BJ (cell line): Measurements from ENCODE around the gene PID1. TPM values are rescaled to one million over a fixed set of nuclear protein-coding genes. Genes with fewer than 3 reads are reported as not detected.

ENCODE experiments used
- CTCF ChIA-PET: fragments of 350-600 bp; formaldehyde crosslinking; extraction: SDS; loops from one replicate; lab custom pipeline; 2021; ENCODE audit warnings: antibody characterized with exemption, inconsistent platforms; lab: Yijun Ruan, JAX
- POLR2A ChIA-PET: fragments of 300-600 bp; sonication (Branson Sonifier 250); formaldehyde crosslinking; extraction: SDS; loops from one replicate; lab custom pipeline; 2021; ENCODE audit warnings: antibody characterized with exemption; lab: Charles Lee
- DNase-seq: peaks from one replicate; pipeline ENCODE4 v3.0.0-alpha.2; 2011; ENCODE audit warnings: low read depth
- H3K27me3 ChIP-seq: 2 replicates; pipeline ENCODE4 v1.6.0; 2011; ENCODE audit warnings: low read length; ENCODE audit not compliant: control insufficient read depth, insufficient read depth
- H3K36me3 ChIP-seq: 2 replicates; pipeline ENCODE4 v1.5.1; 2011; ENCODE audit warnings: low read length; ENCODE audit not compliant: control insufficient read depth, insufficient read depth
- H3K4me3 ChIP-seq: 2 replicates; pipeline ENCODE4 v1.5.1; 2011; ENCODE audit warnings: low read depth, mild to moderate bottlenecking, control low read depth, low read length
- CTCF ChIP-seq: IDR thresholded peaks from 2 replicates; pipeline ENCODE4 v1.5.1; 2011; ENCODE audit warnings: low read depth, mild to moderate bottlenecking, control low read depth, inconsistent platforms, low read length, moderate library complexity; ENCODE audit not compliant: insufficient read depth
- polyA plus RNA-seq: library from polyadenylated mRNA; depleted of rRNA; stranded (reverse); fragments of >200 nt; gene quantifications from 2 replicates; pipeline ENCODE4 v1.2.3, GENCODE V29; 2011

Gene PID1
- polyA plus RNA-seq, 1 experiment: 8.8 TPM

GRCh38 chr2:229287823-229288222 lies 16.7 kb upstream of the PID1 start:
- POLR2A ChIA-PET: no interaction called here
- TF ChIP-seq CTCF: no peak
- no peak for DNase-seq
- Histone ChIP-seq H3K36me3 (no peaks in the 10 kb centered on the region), H3K27me3 (no peaks in the 10 kb centered on the region), H3K4me3 (no peak overlapping the region)
- CTCF ChIA-PET: interaction anchor here (1.4 kb wide), 1 partner anchor 15 kb away, joined by 3 read pairs; no protein-coding TSS in a partner anchor

- CTCF ChIA-PET: interaction anchor here (1.1 to 1.8 kb wide), 3 partner anchors 10 to 601 kb away, joined by 3 to 5 read pairs (median 4); no protein-coding TSS in a partner anchor
Measured at GRCh38 chr2:229282758-229283546, 11.9 kb upstream of the PID1 start.

GRCh38 chr2:229279516-229279915 lies 8.4 kb upstream of the PID1 start:
- no peak for DNase-seq
- H3K4me3 ChIP-seq: no peak overlapping the region
- no peaks in the 10 kb centered on the region for H3K36me3 ChIP-seq
- CTCF ChIA-PET: no interaction called here
- POLR2A ChIA-PET: no interaction called here
- no peaks in the 10 kb centered on the region for H3K27me3 ChIP-seq
- TF ChIP-seq CTCF: no peak

More at GRCh38 chr2:229282758-229283546, 11.9 kb upstream of the PID1 start:
- POLR2A ChIA-PET: interaction anchor here (0.8 kb wide), 1 partner anchor 9 kb away, joined by 4 read pairs; no protein-coding TSS in a partner anchor
- no peaks in the 10 kb centered on the region for H3K27me3 ChIP-seq
- TF ChIP-seq CTCF: no peak
- H3K4me3 ChIP-seq: no peak overlapping the region
- DNase-seq: peak; percentile 69
- H3K36me3 ChIP-seq: no peaks in the 10 kb centered on the region

- Histone ChIP-seq H3K36me3 (no peaks in the 10 kb centered on the region), H3K27me3 (no peaks in the 10 kb centered on the region), H3K4me3 (no peak overlapping the region)
- CTCF ChIA-PET: interaction anchor here (1.5 to 3.9 kb wide), 3 partner anchors 146 to 594 kb away, joined by 5 to 28 read pairs (median 13); no protein-coding TSS in a partner anchor
- no peak for DNase-seq
- no peak for TF ChIP-seq CTCF
- POLR2A ChIA-PET: no interaction called here
Measured at GRCh38 chr2:229275506-229275905, 4.4 kb upstream of the PID1 start.

GRCh38 chr2:229273723-229274338 lies 2.7 kb upstream of the PID1 start:
- no peak for DNase-seq
- Histone ChIP-seq H3K27me3 (no peaks in the 10 kb centered on the region), H3K36me3 (no peaks in the 10 kb centered on the region), H3K4me3 (peak overlapping the region; percentile 23)
- TF ChIP-seq CTCF: peak; percentile 87
- ChIA-PET POLR2A (interaction anchor here (0.7 to 1.4 kb wide), 2 partner anchors 9 to 1769 kb away, joined by 3 to 4 read pairs; no protein-coding TSS in a partner anchor), CTCF (interaction anchor here (0.7 to 4.9 kb wide), 33 partner anchors 9 to 1383 kb away, joined by 3 to 28 read pairs (median 4); no protein-coding TSS in a partner anchor)
